ENCODE data around the gene LMOD1. TPM values are rescaled to one million over a fixed set of nuclear protein-coding genes. Genes with fewer than 3 reads are reported as not detected.
A peak's percentile ranks its signal among the peaks of the same experiment; 100 is the strongest.

The LMOD1 gene
- total RNA-seq, 2 experiments from 2014 or later, result not detected

GRCh38 chr1:201896951-201897391 is 49.4 kb downstream of the LMOD1 start:
- CTCF ChIA-PET, result interaction anchor here (0.8 to 7.2 kb wide), 30 partner anchors 7 to 249 kb away, joined by 3 to 130 read pairs (median 10); partner anchors contain the start of genes ELF3, LMOD1, RNPEP and TIMM17A
- Mint-ChIP-seq H3K9me3 (no peaks in the 10 kb centered on the region), H3K4me1 (ENCODE audit: low read depth) (peaks cover 7% of the 10 kb centered on the region), H3K4me3 (no peak overlapping the region), H3K27ac (no peak overlapping the region), H3K27me3 (peaks cover 14% of the 10 kb centered on the region), H3K36me3 (ENCODE audit: low read depth) (no peaks in the 10 kb centered on the region)
- intact Hi-C loops (cut with micrococcal nuclease), result loop anchor here (1.0 kb wide), 1 partner anchor 75 kb away; no protein-coding TSS in a partner anchor
- TF ChIP-seq CTCF (IDR thresholded peaks at IDR 0.05), result no peak
- POLR2A ChIA-PET, result interaction anchor here (0.7 to 1.4 kb wide), 2 partner anchors 10 to 49 kb away, joined by 3 read pairs; partner anchors contain the start of gene LMOD1
- ATAC-seq (no peak), DNase-seq (no peak)

GRCh38 chr1:201895913-201896807 is 50.2 kb downstream of the LMOD1 start:
- Mint-ChIP-seq H3K36me3 (ENCODE audit: low read depth) (no peaks in the 10 kb centered on the region), H3K4me3 (peak overlapping the region; percentile 38), H3K9me3 (no peaks in the 10 kb centered on the region), H3K4me1 (ENCODE audit: low read depth) (peaks cover 7% of the 10 kb centered on the region), H3K27ac (peak overlapping the region; percentile 75), H3K27me3 (peaks cover 18% of the 10 kb centered on the region)
- ATAC-seq, result peak; percentile 96
- CTCF ChIA-PET, result interaction anchor here (0.6 to 7.2 kb wide), 58 partner anchors 8 to 540 kb away, joined by 3 to 130 read pairs (median 5); partner anchors contain the start of genes ELF3, LMOD1, RNPEP and TIMM17A
- DNase-seq, result peak; percentile 94
- POLR2A ChIA-PET, result interaction anchor here (0.7 to 2.0 kb wide), 9 partner anchors 10 to 254 kb away, joined by 3 to 6 read pairs (median 3); partner anchors contain the start of genes IPO9, LMOD1 and TIMM17A
- peak; percentile 91 for TF ChIP-seq CTCF (IDR thresholded peaks at IDR 0.05)
- intact Hi-C loops (cut with micrococcal nuclease), result loop anchor here (1.0 kb wide), 1 partner anchor 76 kb away; no protein-coding TSS in a partner anchor

GRCh38 chr1:201895120-201895665 is 51.2 kb downstream of the LMOD1 start:
- intact Hi-C loops (cut with micrococcal nuclease), result no loop called here
- ChIA-PET CTCF (interaction anchor here (0.6 to 7.2 kb wide), 41 partner anchors 8 to 335 kb away, joined by 3 to 130 read pairs (median 7); partner anchors contain the start of genes LMOD1, RNPEP and TIMM17A), POLR2A (interaction anchor here (0.5 to 2.0 kb wide), 8 partner anchors 12 to 255 kb away, joined by 3 to 6 read pairs (median 4); partner anchors contain the start of genes IPO9, LMOD1 and TIMM17A)
- Mint-ChIP-seq H3K9me3 (no peaks in the 10 kb centered on the region), H3K4me1 (ENCODE audit: low read depth) (peaks cover 7% of the 10 kb centered on the region), H3K27me3 (peaks cover 25% of the 10 kb centered on the region), H3K4me3 (no peak overlapping the region), H3K36me3 (ENCODE audit: low read depth) (no peaks in the 10 kb centered on the region), H3K27ac (no peak overlapping the region)
- DNase-seq (no peak), ATAC-seq (no peak)
- TF ChIP-seq CTCF (IDR thresholded peaks at IDR 0.05), result no peak

GRCh38 chr1:201894343-201895119 is 51.8 kb downstream of the LMOD1 start:
- Mint-ChIP-seq H3K36me3 (ENCODE audit: low read depth) (no peaks in the 10 kb centered on the region), H3K9me3 (no peaks in the 10 kb centered on the region), H3K27ac (no peak overlapping the region), H3K4me1 (ENCODE audit: low read depth) (peaks cover 8% of the 10 kb centered on the region), H3K27me3 (peaks cover 28% of the 10 kb centered on the region), H3K4me3 (no peak overlapping the region)
- ChIA-PET CTCF (interaction anchor here (0.6 to 7.2 kb wide), 25 partner anchors 8 to 289 kb away, joined by 3 to 130 read pairs (median 16); partner anchors contain the start of gene RNPEP), POLR2A (interaction anchor here (0.5 to 2.0 kb wide), 2 partner anchors 17 to 78 kb away, joined by 3 to 6 read pairs; no protein-coding TSS in a partner anchor)
- TF ChIP-seq CTCF (IDR thresholded peaks at IDR 0.05), result no peak
- DNase-seq (no peak), ATAC-seq (no peak)
- intact Hi-C loops (cut with micrococcal nuclease), result no loop called here

Measured in activated CD8-positive, alpha-beta T cell treated with anti-CD3 and anti-CD28 coated beads for 36 hours (primary cell).